Measurements from ENCODE around the gene RHOBTB1. TPM values are rescaled to one million over a fixed set of nuclear protein-coding genes. Genes with fewer than 3 reads are reported as not detected.

The RHOBTB1 gene
- total RNA-seq, 1 donor from 2014 or later, result 21.5 TPM

- H3K4me2 ChIP-seq, result no peak overlapping the region
- H3K4me1 Mint-ChIP-seq, result peaks cover 17% of the 10 kb centered on the region
- no peaks in the 10 kb centered on the region for H3K36me3 ChIP-seq
- H4K20me1 ChIP-seq (ENCODE audit: low read depth), result no peaks in the 10 kb centered on the region
- H3K4me3 ChIP-seq, result no peak overlapping the region
- TF ChIP-seq EZH2phosphoT487 (IDR thresholded peaks at IDR 0.05) (no peak), EZH2 (IDR thresholded peaks at IDR 0.05) (no peak)
- TF ChIP-seq, protein P1, sequence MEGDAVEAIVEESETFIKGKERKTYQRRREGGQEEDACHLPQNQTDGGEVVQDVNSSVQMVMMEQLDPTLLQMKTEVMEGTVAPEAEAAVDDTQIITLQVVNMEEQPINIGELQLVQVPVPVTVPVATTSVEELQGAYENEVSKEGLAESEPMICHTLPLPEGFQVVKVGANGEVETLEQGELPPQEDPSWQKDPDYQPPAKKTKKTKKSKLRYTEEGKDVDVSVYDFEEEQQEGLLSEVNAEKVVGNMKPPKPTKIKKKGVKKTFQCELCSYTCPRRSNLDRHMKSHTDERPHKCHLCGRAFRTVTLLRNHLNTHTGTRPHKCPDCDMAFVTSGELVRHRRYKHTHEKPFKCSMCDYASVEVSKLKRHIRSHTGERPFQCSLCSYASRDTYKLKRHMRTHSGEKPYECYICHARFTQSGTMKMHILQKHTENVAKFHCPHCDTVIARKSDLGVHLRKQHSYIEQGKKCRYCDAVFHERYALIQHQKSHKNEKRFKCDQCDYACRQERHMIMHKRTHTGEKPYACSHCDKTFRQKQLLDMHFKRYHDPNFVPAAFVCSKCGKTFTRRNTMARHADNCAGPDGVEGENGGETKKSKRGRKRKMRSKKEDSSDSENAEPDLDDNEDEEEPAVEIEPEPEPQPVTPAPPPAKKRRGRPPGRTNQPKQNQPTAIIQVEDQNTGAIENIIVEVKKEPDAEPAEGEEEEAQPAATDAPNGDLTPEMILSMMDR (IDR thresholded peaks at IDR 0.05), result no peak
- no peaks in the 10 kb centered on the region for H3K27me3 ChIP-seq
- no peaks in the 10 kb centered on the region for H3K27me3 Mint-ChIP-seq (ENCODE audit: insufficient read depth, low read depth)
- no peak for DNase-seq (ENCODE audit: low spot score)
- no peaks in the 10 kb centered on the region for H3K9me3 Mint-ChIP-seq
- no peak overlapping the region for H3K27ac Mint-ChIP-seq
- H3K9me3 ChIP-seq (ENCODE audit: low read depth), result no peaks in the 10 kb centered on the region
- peaks cover 7% of the 10 kb centered on the region for H3K36me3 Mint-ChIP-seq
- H3K4me3 Mint-ChIP-seq, result no peak overlapping the region
- no peak overlapping the region for H3K27ac ChIP-seq
- no peak overlapping the region for H3K9ac ChIP-seq
- H3F3A ChIP-seq (ENCODE audit: low read depth), result no peaks in the 10 kb centered on the region
- no peak overlapping the region for H2AFZ ChIP-seq (replicated peaks)
- no peaks in the 10 kb centered on the region for H3K79me2 ChIP-seq (ENCODE audit: low read depth)
- H3K4me1 ChIP-seq, result no peaks in the 10 kb centered on the region
Measured at GRCh38 chr10:60937784-60938654, 6.0 kb downstream of the RHOBTB1 start.

GRCh38 chr10:60937022-60937421 is 7.0 kb downstream of the RHOBTB1 start:
- TF ChIP-seq, protein P1 (IDR thresholded peaks at IDR 0.05), result no peak
- TF ChIP-seq EZH2 (IDR thresholded peaks at IDR 0.05) (no peak), EZH2phosphoT487 (IDR thresholded peaks at IDR 0.05) (no peak)
- Mint-ChIP-seq H3K27ac (no peak overlapping the region), H3K9me3 (no peaks in the 10 kb centered on the region), H3K27me3 (ENCODE audit: insufficient read depth, low read depth) (no peaks in the 10 kb centered on the region), H3K4me3 (no peak overlapping the region), H3K36me3 (peaks cover 7% of the 10 kb centered on the region), H3K4me1 (peaks cover 11% of the 10 kb centered on the region)
- no peaks in the 10 kb centered on the region for H3K79me2 ChIP-seq (ENCODE audit: low read depth)
- H3K27ac ChIP-seq, result no peak overlapping the region
- H4K20me1 ChIP-seq (ENCODE audit: low read depth), result no peaks in the 10 kb centered on the region
- H3K4me1 ChIP-seq, result no peaks in the 10 kb centered on the region
- H3K9ac ChIP-seq, result no peak overlapping the region
- no peak overlapping the region for H2AFZ ChIP-seq (replicated peaks)
- H3K9me3 ChIP-seq (ENCODE audit: low read depth), result no peaks in the 10 kb centered on the region
- H3K4me2 ChIP-seq, result no peak overlapping the region
- no peaks in the 10 kb centered on the region for H3K36me3 ChIP-seq
- no peak overlapping the region for H3K4me3 ChIP-seq
- no peaks in the 10 kb centered on the region for H3K27me3 ChIP-seq
- DNase-seq (ENCODE audit: low spot score), result no peak
- no peaks in the 10 kb centered on the region for H3F3A ChIP-seq (ENCODE audit: low read depth)

DNA sequence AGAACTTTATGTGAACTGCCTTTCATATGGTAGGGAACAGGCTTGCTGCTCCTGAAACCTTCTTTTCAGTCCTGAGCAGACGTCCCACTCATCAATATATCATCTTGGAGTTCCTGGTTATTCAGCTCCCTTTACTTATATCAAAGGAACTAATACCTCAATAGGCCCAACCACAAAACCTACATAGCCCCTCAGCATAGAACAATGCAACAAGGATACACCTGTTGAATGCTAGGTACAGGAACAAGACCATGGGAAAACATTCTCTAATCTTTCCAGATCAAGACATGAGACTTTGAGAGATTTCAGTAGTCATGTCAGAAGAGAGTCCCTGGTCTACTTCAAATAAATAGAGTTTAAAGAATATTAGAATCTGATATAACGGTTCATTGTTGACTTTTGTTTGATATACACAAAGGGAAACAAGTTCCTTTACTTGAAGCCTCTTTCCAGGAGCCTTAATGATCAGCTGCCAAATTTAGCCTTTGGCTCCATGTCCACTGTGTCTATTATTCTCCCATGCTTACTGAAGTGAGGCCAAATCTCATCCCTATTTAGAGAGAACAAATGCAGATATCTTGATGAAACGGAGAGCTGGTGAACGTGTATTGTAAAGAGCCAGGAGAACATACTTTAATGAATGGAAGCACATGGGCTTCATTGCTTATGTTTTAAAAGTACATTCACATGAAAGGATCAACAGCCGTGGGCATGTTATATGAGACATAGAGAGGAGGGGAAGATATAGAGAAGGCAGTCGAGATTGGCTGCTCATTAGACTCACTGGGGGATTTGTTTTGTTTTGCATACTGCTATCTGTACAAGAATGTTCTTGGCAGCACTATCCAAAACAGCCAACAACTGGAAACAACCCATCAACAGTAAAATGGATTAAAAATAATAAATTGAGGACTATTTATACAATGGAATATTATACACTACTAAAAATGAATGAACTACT is 9.5 kb downstream of the RHOBTB1 start:
- no peak overlapping the region for H3K4me2 ChIP-seq
- no peak overlapping the region for H3K4me3 Mint-ChIP-seq
- peaks cover 3% of the 10 kb centered on the region for H3K4me1 Mint-ChIP-seq
- H3K9me3 Mint-ChIP-seq, result no peaks in the 10 kb centered on the region
- H2AFZ ChIP-seq (replicated peaks), result no peak overlapping the region
- H4K20me1 ChIP-seq (ENCODE audit: low read depth), result no peaks in the 10 kb centered on the region
- H3K4me3 ChIP-seq, result no peak overlapping the region
- no peak overlapping the region for H3K27ac ChIP-seq
- H3K9ac ChIP-seq, result no peak overlapping the region
- no peaks in the 10 kb centered on the region for H3K27me3 Mint-ChIP-seq (ENCODE audit: insufficient read depth, low read depth)
- no peaks in the 10 kb centered on the region for H3K9me3 ChIP-seq (ENCODE audit: low read depth)
- DNase-seq (ENCODE audit: low spot score), result no peak
- H3K4me1 ChIP-seq, result no peaks in the 10 kb centered on the region
- no peaks in the 10 kb centered on the region for H3K36me3 ChIP-seq
- no peak overlapping the region for H3K27ac Mint-ChIP-seq
- H3K36me3 Mint-ChIP-seq, result peaks cover 5% of the 10 kb centered on the region
- no peaks in the 10 kb centered on the region for H3F3A ChIP-seq (ENCODE audit: low read depth)
- TF ChIP-seq EZH2 (IDR thresholded peaks at IDR 0.05), result no peak
- no peak for TF ChIP-seq EZH2phosphoT487 (IDR thresholded peaks at IDR 0.05)
- TF ChIP-seq, protein P1 (IDR thresholded peaks at IDR 0.05), result no peak
- no peaks in the 10 kb centered on the region for H3K27me3 ChIP-seq
- no peaks in the 10 kb centered on the region for H3K79me2 ChIP-seq (ENCODE audit: low read depth)
